ENCODE data around the gene TRIM54. TPM values are rescaled to one million over a fixed set of nuclear protein-coding genes. Genes with fewer than 3 reads are reported as not detected.

The TRIM54 gene, protein sequence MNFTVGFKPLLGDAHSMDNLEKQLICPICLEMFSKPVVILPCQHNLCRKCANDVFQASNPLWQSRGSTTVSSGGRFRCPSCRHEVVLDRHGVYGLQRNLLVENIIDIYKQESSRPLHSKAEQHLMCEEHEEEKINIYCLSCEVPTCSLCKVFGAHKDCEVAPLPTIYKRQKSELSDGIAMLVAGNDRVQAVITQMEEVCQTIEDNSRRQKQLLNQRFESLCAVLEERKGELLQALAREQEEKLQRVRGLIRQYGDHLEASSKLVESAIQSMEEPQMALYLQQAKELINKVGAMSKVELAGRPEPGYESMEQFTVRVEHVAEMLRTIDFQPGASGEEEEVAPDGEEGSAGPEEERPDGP
- total RNA-seq: not detected
- polyA plus RNA-seq (2013, experiment 1 of 2): not detected
- polyA plus RNA-seq (2013, experiment 2 of 2): 1.6 TPM
- 0 to 1.2 (median 0) reads per million in 172 experiments for total RNA-seq

DNA sequence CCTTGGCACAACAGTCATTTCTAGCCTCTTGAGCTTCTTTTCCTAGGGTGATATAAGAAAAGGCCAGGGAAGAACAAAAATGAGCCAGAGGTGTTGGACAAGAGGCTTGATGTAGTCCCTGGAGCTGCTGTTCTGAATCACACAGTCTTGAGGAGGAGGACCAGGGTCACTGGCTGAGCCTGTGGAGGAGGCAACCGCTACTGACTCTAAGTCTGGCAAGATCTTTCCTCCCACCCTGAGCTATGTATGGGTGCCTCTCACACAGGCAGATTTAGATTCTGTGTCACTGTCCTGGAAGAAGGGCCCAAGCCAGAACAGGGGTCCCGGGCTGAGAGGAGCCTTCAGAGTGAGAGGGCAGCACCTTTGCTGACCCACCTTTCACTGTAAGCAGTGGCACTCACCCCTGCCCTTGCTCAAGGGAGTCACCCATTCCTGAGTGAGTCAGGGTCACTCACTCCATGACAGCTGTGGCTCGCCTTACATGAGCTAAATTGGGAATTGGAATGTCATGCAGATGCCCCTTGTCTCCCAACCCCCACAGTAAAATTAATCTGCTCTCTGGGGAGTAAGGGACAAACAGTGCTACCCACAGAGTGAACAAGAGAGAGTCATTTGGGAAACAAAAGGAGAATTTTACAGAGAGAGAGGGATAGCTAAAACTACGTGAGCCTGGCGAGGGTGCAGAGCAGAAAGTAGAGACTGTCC is at the start of gene TRIM54:
TRIM54 (plus strand) TSS at position 575 of the 705 bp plus-strand sequence. CDS start 303 bp downstream, outside the sequence.
- no peak for TF ChIP-seq CTCF (IDR thresholded peaks at IDR 0.05)
- Histone ChIP-seq H3K4me3 (ENCODE audit: low read length) (no peak within 1 kb of the TSS), H3K4me1 (ENCODE audit: insufficient read depth, low read length) (no peaks in the 10 kb centered on the region), H3K36me3 (ENCODE audit: insufficient read depth, low read length) (no peaks in the 10 kb centered on the region), H3K27ac (ENCODE audit: low read depth in 1 of 2, low read length in 2 of 2) (no peak within 1 kb of the TSS), H3K9me3 (ENCODE audit: control insufficient read depth in 1 of 2, insufficient read depth in 1 of 2, low read length in 2 of 2) (no peaks in the 10 kb centered on the region), H3K27me3 (ENCODE audit: control insufficient read depth in 1 of 2, insufficient read depth in 2 of 2, low read length in 2 of 2) (peaks cover 0 to 6% of the 10 kb centered on the region in 2 experiments)
- no peaks in the 10 kb centered on the region for H3K4me1 Mint-ChIP-seq (ENCODE audit: low read depth)
- intact Hi-C loops (cut with DNase I, micrococcal nuclease): loop anchor here in 1 of 2 experiments (2.0 to 10.0 kb wide), 2 partner anchors 111 to 437 kb away; partner anchors contain the start of gene DPYSL5
- CTCF ChIA-PET: interaction anchor here (1.7 kb wide), 1 partner anchor 320 kb away, joined by 5 read pairs; no protein-coding TSS in a partner anchor
- H3K4me3 Mint-ChIP-seq: no peak within 1 kb of the TSS
- POLR2A ChIA-PET: no interaction called here
- DNase-seq: no peak
- no peaks in the 10 kb centered on the region for H3K9me3 Mint-ChIP-seq
- peaks cover 37% of the 10 kb centered on the region for H3K27me3 Mint-ChIP-seq
- no peak within 1 kb of the TSS for H3K27ac Mint-ChIP-seq
- no peaks in the 10 kb centered on the region for H3K36me3 Mint-ChIP-seq (ENCODE audit: low read depth)
- no peak for ATAC-seq (ENCODE audit: poor library complexity)

GRCh38 chr2:27233341-27233740 is 48.9 kb upstream of the TRIM54 start:
- no peak for TF ChIP-seq CTCF (IDR thresholded peaks at IDR 0.05)
- ATAC-seq (ENCODE audit: poor library complexity) (no peak), DNase-seq (no peak)
- Histone ChIP-seq H3K36me3 (ENCODE audit: insufficient read depth, low read length) (peaks cover 88% of the 10 kb centered on the region), H3K27me3 (ENCODE audit: control insufficient read depth in 1 of 2, insufficient read depth in 2 of 2, low read length in 2 of 2) (no peaks in the 10 kb centered on the region), H3K9me3 (ENCODE audit: control insufficient read depth in 1 of 2, insufficient read depth in 1 of 2, low read length in 2 of 2) (no peaks in the 10 kb centered on the region), H3K27ac (ENCODE audit: low read depth in 1 of 2, low read length in 2 of 2) (no peak overlapping the region), H3K4me1 (ENCODE audit: insufficient read depth, low read length) (no peaks in the 10 kb centered on the region), H3K4me3 (ENCODE audit: low read length) (no peak overlapping the region)
- Mint-ChIP-seq H3K4me1 (ENCODE audit: low read depth) (no peaks in the 10 kb centered on the region), H3K36me3 (ENCODE audit: low read depth) (peaks cover 87% of the 10 kb centered on the region), H3K27ac (no peak overlapping the region), H3K4me3 (no peak overlapping the region), H3K27me3 (no peaks in the 10 kb centered on the region), H3K9me3 (no peaks in the 10 kb centered on the region)
- intact Hi-C loops (cut with DNase I, micrococcal nuclease): no loop called here
- POLR2A ChIA-PET: no interaction called here
- CTCF ChIA-PET: no interaction called here

GRCh38 chr2:27236136-27236535 is 46.1 kb upstream of the TRIM54 start:
- Mint-ChIP-seq H3K4me3 (no peak overlapping the region), H3K27ac (no peak overlapping the region), H3K27me3 (no peaks in the 10 kb centered on the region), H3K9me3 (no peaks in the 10 kb centered on the region), H3K36me3 (ENCODE audit: low read depth) (peaks cover 94% of the 10 kb centered on the region), H3K4me1 (ENCODE audit: low read depth) (no peaks in the 10 kb centered on the region)
- no peak for TF ChIP-seq CTCF (IDR thresholded peaks at IDR 0.05)
- ChIA-PET POLR2A (interaction anchor here (1.6 kb wide), 1 partner anchor 24 kb away, joined by 3 read pairs; the partner anchor contains the start of gene SLC5A6), CTCF (interaction anchor here (0.8 kb wide), 1 partner anchor 67 kb away, joined by 3 read pairs; no protein-coding TSS in a partner anchor)
- no peak overlapping the region for H3K4me3 ChIP-seq (ENCODE audit: low read length)
- no peaks in the 10 kb centered on the region for H3K9me3 ChIP-seq (ENCODE audit: control insufficient read depth in 1 of 2, insufficient read depth in 1 of 2, low read length in 2 of 2)
- no peaks in the 10 kb centered on the region for H3K27me3 ChIP-seq (ENCODE audit: control insufficient read depth in 1 of 2, insufficient read depth in 2 of 2, low read length in 2 of 2)
- no peaks in the 10 kb centered on the region for H3K4me1 ChIP-seq (ENCODE audit: insufficient read depth, low read length)
- H3K36me3 ChIP-seq (ENCODE audit: insufficient read depth, low read length): peaks cover 91% of the 10 kb centered on the region
- ATAC-seq (ENCODE audit: poor library complexity) (no peak), DNase-seq (no peak)
- intact Hi-C loops (cut with DNase I, micrococcal nuclease): no loop called here
- no peak overlapping the region for H3K27ac ChIP-seq (ENCODE audit: low read depth in 1 of 2, low read length in 2 of 2)
